ENCODE measurements around the gene SAPCD1.

SAPCD1 gene

GRCh38 chr6:31762356-31762755 lies at the start of gene SAPCD1:
TSS of gene SAPCD1 (plus strand) at chr6:31762656. CDS start at chr6:31763055, 399 bp downstream.
- Mint-ChIP-seq H3K4me1 (ENCODE audit: low read depth) (peaks cover 21% of the 10 kb centered on the region), H3K36me3 (ENCODE audit: low read depth) (peaks cover 19% of the 10 kb centered on the region), H3K27ac (peak within 1 kb of the TSS; percentile 73), H3K27me3 (ENCODE audit: low read depth) (no peaks in the 10 kb centered on the region), H3K9me3 (no peaks in the 10 kb centered on the region), H3K4me3 (no peak within 1 kb of the TSS)

DNA sequence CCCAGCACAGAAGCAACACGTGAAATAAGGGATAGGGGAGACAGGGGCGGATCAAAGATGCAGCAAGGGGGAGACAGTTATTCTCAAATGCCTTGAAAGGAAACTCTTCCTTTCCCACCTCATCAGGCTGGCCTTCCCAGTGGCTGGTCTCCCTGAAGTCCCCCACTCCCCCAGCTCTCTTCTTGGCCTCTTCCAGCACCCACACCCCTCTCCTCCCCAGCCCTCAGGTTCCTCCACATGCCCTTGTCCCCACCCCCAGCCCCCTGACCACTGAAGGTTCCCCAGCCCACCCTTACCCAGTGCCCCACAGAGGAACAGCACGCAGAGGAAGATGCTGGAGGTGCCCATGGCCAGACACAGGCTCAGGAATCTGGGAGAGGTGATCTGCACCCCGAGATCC lies 49.0 kb upstream of the SAPCD1 start:
- Mint-ChIP-seq H3K9me3 (no peaks in the 10 kb centered on the region), H3K27me3 (ENCODE audit: low read depth) (peaks cover 14% of the 10 kb centered on the region), H3K4me3 (no peak overlapping the region), H3K4me1 (ENCODE audit: low read depth) (peaks cover 7% of the 10 kb centered on the region), H3K27ac (peak overlapping the region; percentile 17), H3K36me3 (ENCODE audit: low read depth) (no peaks in the 10 kb centered on the region)

DNA sequence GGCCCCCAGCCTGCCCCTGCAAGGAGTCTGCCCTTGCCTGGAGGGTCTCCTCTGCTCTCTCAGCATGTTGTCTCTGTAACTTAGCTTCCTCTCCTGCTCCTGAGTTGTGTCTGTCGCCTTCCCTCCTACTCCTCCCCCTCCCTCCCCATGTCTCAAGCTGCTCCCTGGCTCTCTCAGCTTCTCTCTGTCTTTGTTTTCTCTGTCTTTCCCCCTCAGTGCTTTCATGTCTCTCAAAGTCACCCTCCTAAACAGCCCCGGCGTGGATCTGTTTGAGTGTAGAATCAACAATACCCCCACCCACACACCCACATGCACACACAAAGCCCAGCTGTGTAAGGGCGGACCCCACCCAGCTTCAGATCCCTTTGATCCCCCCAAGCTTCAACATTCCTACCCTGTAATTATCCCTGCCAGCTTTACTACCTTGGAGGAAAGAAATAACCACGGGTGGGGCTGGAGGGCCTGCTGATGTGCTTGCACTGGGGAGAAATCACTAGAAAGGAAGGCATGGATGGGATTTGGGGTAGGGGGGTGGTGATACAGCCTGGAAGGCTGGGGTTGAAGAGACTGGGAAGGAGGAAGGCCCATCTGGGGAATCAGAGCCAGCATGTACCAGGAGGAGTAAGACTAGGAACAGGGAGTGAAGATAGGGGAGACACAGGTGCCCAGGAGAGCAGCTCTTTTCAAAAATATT lies 48.3 kb upstream of the SAPCD1 start:
- H3K36me3 Mint-ChIP-seq (ENCODE audit: low read depth), result no peaks in the 10 kb centered on the region
- H3K27me3 Mint-ChIP-seq (ENCODE audit: low read depth), result peaks cover 14% of the 10 kb centered on the region
- H3K4me3 Mint-ChIP-seq, result no peak overlapping the region
- no peak overlapping the region for H3K27ac Mint-ChIP-seq
- H3K9me3 Mint-ChIP-seq, result no peaks in the 10 kb centered on the region
- H3K4me1 Mint-ChIP-seq (ENCODE audit: low read depth), result peaks cover 7% of the 10 kb centered on the region

- H3K27ac Mint-ChIP-seq, result no peak within 1 kb of the TSS
- no peak within 1 kb of the TSS for H3K4me3 Mint-ChIP-seq
- H3K4me1 Mint-ChIP-seq (ENCODE audit: low read depth), result peaks cover 7% of the 10 kb centered on the region
- peaks cover 14% of the 10 kb centered on the region for H3K27me3 Mint-ChIP-seq (ENCODE audit: low read depth)
- H3K36me3 Mint-ChIP-seq (ENCODE audit: low read depth), result no peaks in the 10 kb centered on the region
- no peaks in the 10 kb centered on the region for H3K9me3 Mint-ChIP-seq
These were observed 47.2 kb upstream of the SAPCD1 start, which contains the start of gene LY6G6D for GRCh38 chr6:31715022-31715958. TSS of gene LY6G6D (plus strand) at chr6:31715348. CDS start at chr6:31715356, 8 bp downstream.

- Mint-ChIP-seq H3K9me3 (no peaks in the 10 kb centered on the region), H3K4me1 (ENCODE audit: low read depth) (no peaks in the 10 kb centered on the region), H3K27ac (no peak overlapping the region), H3K4me3 (no peak overlapping the region), H3K27me3 (ENCODE audit: low read depth) (peaks cover 11% of the 10 kb centered on the region), H3K36me3 (ENCODE audit: low read depth) (no peaks in the 10 kb centered on the region)
These were observed 44.8 kb upstream of the SAPCD1 start for GRCh38 chr6:31717499-31718222.

DNA sequence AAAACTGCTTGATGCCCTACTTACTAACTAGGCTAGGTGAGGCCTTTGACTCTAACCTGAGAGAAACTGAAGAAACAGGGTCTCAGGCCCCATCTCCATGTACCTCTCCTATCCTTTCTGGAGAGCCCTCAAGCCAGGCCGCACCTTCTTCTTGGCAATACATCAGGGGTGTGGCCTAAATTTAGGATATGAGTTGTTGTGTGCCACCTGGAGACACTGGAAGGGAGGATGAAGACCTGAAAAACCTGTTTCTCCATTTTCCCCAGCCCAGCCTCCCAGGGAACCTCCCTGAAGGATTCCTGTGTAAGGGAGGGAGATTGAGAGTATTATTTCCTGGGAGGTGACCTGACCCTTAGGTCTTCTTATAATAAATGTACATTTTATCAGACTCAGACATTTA lies 44.2 kb upstream of the SAPCD1 start:
- no peaks in the 10 kb centered on the region for H3K36me3 Mint-ChIP-seq (ENCODE audit: low read depth)
- no peak overlapping the region for H3K4me3 Mint-ChIP-seq
- no peak overlapping the region for H3K27ac Mint-ChIP-seq
- H3K4me1 Mint-ChIP-seq (ENCODE audit: low read depth), result no peaks in the 10 kb centered on the region
- H3K9me3 Mint-ChIP-seq, result no peaks in the 10 kb centered on the region
- H3K27me3 Mint-ChIP-seq (ENCODE audit: low read depth), result peaks cover 7% of the 10 kb centered on the region

GRCh38 chr6:31719001-31719400 lies 43.5 kb upstream of the SAPCD1 start:
- Mint-ChIP-seq H3K9me3 (no peaks in the 10 kb centered on the region), H3K27ac (no peak overlapping the region), H3K4me3 (no peak overlapping the region), H3K4me1 (ENCODE audit: low read depth) (no peaks in the 10 kb centered on the region), H3K27me3 (ENCODE audit: low read depth) (peaks cover 5% of the 10 kb centered on the region), H3K36me3 (ENCODE audit: low read depth) (no peaks in the 10 kb centered on the region)

DNA sequence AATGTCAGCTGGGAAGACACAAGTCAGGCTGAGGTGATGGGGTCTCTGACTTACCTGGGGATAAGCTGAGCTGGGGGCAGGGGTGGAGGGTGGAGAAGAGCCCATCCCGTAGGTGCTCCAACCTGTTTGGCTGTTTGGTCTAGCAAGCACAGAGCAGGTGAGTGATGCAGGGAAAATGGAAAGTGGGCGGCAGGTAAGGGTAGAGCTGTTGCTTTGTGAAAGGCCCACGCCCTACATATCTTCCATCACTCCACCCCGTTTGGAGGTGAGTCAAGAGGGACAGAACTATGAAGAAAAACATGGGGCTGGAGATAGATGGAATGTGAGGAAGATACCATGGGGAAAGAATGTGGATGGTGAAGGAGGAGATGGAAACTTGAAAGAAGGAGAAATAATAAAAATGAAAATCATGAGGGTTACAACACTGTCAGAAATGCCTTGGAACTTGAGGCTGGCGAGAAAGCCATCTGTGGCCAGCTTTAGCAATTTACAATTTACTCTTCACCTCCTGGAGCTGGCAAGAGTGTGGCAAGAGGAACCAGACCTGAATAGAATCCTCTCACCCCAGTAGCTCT lies 42.2 kb upstream of the SAPCD1 start:
- H3K4me1 Mint-ChIP-seq (ENCODE audit: low read depth), result no peaks in the 10 kb centered on the region
- no peaks in the 10 kb centered on the region for H3K36me3 Mint-ChIP-seq (ENCODE audit: low read depth)
- H3K27ac Mint-ChIP-seq, result no peak overlapping the region
- H3K27me3 Mint-ChIP-seq (ENCODE audit: low read depth), result no peaks in the 10 kb centered on the region
- no peak overlapping the region for H3K4me3 Mint-ChIP-seq
- H3K9me3 Mint-ChIP-seq, result no peaks in the 10 kb centered on the region

DNA sequence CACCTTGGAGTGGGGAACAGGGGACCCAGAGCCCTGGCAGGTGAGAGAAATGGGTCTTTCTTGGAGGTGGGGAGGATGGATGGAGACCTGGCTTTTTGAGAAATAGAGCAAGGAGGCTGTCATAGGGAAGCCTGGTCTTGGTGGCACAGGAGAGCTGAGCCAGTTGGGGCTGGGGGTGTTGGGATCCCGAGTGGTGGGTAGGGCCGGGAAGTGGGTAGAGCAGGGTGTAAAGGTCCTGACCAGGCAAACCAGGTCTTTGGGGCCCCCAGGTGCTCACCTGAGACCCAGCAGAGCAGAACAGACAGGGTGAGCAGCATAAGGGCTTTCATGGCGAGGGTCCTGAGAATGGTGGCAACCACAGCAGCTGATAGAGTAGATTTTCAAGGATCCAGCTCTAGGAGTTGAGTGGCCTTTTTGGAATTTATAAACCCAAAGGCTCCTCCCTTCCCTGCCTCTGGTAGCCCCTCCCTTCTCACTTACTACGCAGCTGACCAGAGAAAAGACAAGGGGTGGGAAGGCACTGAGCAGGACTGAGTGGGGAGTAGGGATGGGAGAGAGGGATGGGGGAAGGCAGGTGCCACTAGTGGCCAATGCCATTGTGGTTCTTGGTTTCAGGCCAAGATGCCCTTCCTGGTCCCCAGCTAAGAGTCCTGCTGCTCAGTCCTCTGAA lies 41.0 kb upstream of the SAPCD1 start, which contains the start of gene LY6G6C:
TSS of gene LY6G6C (minus strand) at position 396 of the 670 bp plus-strand sequence. CDS start at position 329, 67 bp downstream.
- H3K4me3 Mint-ChIP-seq, result no peak within 1 kb of the TSS
- peaks cover 5% of the 10 kb centered on the region for H3K36me3 Mint-ChIP-seq (ENCODE audit: low read depth)
- H3K9me3 Mint-ChIP-seq, result no peaks in the 10 kb centered on the region
- H3K27ac Mint-ChIP-seq, result no peak within 1 kb of the TSS
- H3K27me3 Mint-ChIP-seq (ENCODE audit: low read depth), result no peaks in the 10 kb centered on the region
- peaks cover 10% of the 10 kb centered on the region for H3K4me1 Mint-ChIP-seq (ENCODE audit: low read depth)

DNA sequence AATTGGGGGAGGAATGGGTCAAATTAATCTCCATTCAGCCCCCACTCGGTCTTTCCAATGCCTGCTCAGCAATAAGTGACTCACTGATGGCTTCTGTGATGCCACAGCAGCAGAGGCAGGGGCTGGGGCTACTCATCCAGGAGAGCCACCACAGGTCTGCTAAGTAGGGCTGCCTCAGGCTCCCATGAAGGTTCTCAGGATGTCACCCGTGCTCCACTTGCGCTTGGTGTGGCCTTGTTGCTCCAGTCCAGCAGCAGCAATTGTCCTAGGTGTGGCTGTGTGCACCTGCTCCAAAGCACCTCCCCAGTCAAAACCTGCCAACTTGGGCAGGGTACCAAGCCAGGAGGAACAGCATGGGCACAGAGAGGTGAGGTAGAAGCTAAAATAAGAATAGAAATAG lies 40.3 kb upstream of the SAPCD1 start:
- Mint-ChIP-seq H3K27ac (no peak overlapping the region), H3K9me3 (no peaks in the 10 kb centered on the region)

DNA sequence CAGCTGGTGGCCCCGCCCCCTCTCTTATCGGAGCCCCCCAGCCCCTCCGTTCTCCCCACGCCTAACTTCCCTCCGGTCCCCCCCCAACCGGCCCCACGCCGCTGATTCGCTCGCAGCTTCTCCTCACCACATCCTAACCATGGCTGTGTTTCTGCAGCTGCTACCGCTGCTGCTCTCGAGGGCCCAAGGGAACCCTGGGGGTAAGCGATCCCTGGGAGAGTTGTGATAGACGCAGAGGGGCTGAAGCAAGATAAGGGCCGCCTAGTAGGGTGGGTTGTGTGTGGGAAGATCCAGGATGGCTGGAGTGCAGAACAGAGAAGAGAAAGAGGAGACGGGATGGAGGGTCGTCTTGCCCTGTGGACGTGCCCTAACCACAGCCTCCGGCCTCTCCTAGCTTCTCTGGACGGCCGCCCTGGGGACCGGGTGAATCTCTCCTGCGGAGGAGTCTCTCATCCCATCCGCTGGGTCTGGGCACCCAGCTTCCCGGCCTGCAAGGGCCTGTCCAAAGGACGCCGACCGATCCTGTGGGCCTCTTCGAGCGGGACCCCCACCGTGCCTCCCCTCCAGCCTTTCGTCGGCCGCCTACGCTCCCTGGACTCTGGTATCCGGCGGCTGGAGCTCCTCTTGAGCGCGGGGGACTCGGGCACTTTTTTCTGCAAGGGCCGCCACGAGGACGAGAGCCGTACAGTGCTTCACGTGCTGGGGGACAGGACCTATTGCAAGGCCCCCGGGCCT lies 39.0 kb upstream of the SAPCD1 start, which contains the start of gene MPIG6B:
TSS of gene MPIG6B (plus strand) at position 129 of the 735 bp plus-strand sequence. CDS start at position 140, 11 bp downstream.
- H3K36me3 Mint-ChIP-seq (ENCODE audit: low read depth), result peaks cover 10% of the 10 kb centered on the region
- no peaks in the 10 kb centered on the region for H3K27me3 Mint-ChIP-seq (ENCODE audit: low read depth)
- no peak within 1 kb of the TSS for H3K27ac Mint-ChIP-seq
- H3K4me1 Mint-ChIP-seq (ENCODE audit: low read depth), result peaks cover 24% of the 10 kb centered on the region
- no peaks in the 10 kb centered on the region for H3K9me3 Mint-ChIP-seq
- no peak within 1 kb of the TSS for H3K4me3 Mint-ChIP-seq

More for the DNA sequence above, 40.3 kb upstream of the SAPCD1 start:
- no peak overlapping the region for H3K4me3 Mint-ChIP-seq
- H3K36me3 Mint-ChIP-seq (ENCODE audit: low read depth), result peaks cover 10% of the 10 kb centered on the region
- peaks cover 17% of the 10 kb centered on the region for H3K4me1 Mint-ChIP-seq (ENCODE audit: low read depth)
- H3K27me3 Mint-ChIP-seq (ENCODE audit: low read depth), result no peaks in the 10 kb centered on the region

- peaks cover 10% of the 10 kb centered on the region for H3K36me3 Mint-ChIP-seq (ENCODE audit: low read depth)
- H3K4me3 Mint-ChIP-seq, result no peak overlapping the region
- H3K27me3 Mint-ChIP-seq (ENCODE audit: low read depth), result no peaks in the 10 kb centered on the region
- H3K4me1 Mint-ChIP-seq (ENCODE audit: low read depth), result peaks cover 25% of the 10 kb centered on the region
- no peak overlapping the region for H3K27ac Mint-ChIP-seq
- H3K9me3 Mint-ChIP-seq, result no peaks in the 10 kb centered on the region
These were observed 38.3 kb upstream of the SAPCD1 start for GRCh38 chr6:31723980-31724691.
